Peyer's patch (tissue), 4 donors: Measurements from ENCODE around the gene EML3.
A peak's percentile ranks its signal among the peaks of the same experiment; 100 is the strongest.

Source experiments
- CTCF ChIP-seq, 6 experiments: fragments of 450-650 bp in 4 of 6; fragments of 200-600 bp in 2 of 6; sonication (generic) in 1 of 6; IDR thresholded peaks; one replicate each; pipeline ENCODE4 v1.5.1; 2017 to 2019; ENCODE audit warnings: antibody characterized with exemption in 6 of 6, mild to moderate bottlenecking in 3 of 6, moderate library complexity in 1 of 6
- POLR2A ChIP-seq, 2 donors: fragments of 450-650 bp; IDR thresholded peaks; one replicate each; pipeline ENCODE4 v1.5.1; 2017; ENCODE audit warnings: antibody characterized with exemption in 2 of 2, mild to moderate bottlenecking in 2 of 2, moderate library complexity in 2 of 2

- TF ChIP-seq POLR2A (IDR thresholded peaks at IDR 0.05): peak in 1 of 2 donors; percentile 8
- peak; percentile 44 to 96 (median 88) for TF ChIP-seq CTCF (IDR thresholded peaks at IDR 0.05)
Observed at GRCh38 chr11:62560566-62561103, 51.9 kb downstream of the EML3 start.
